NCI-H1694 (cell line): Measurements from ENCODE around the gene DNASE1L1.

Experiments used
- DNase-seq: peaks from one replicate; lab custom pipeline; 2025; lab: John Stamatoyannopoulos, UW

Gene DNASE1L1

GRCh38 chrX:154382483-154383069, 26.5 kb downstream of the DNASE1L1 start:
- DNase-seq: no peak

GRCh38 chrX:154381271-154381670, 27.8 kb downstream of the DNASE1L1 start:
- DNase-seq: no peak

DNA sequence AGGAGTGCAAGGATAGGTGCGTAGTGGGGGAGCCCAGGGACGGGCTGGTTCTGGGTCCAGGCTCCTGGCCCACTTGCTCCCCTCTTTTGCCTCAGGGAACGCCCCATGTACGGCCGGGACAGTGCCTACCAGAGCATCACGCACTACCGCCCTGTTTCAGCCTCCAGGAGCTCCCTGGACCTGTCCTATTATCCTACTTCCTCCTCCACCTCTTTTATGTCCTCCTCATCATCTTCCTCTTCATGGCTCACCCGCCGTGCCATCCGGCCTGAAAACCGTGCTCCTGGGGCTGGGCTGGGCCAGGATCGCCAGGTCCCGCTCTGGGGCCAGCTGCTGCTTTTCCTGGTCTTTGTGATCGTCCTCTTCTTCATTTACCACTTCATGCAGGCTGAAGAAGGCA, 28.3 kb downstream of the DNASE1L1 start:
- no peak for DNase-seq

GRCh38 chrX:154380153-154380552, 28.9 kb downstream of the DNASE1L1 start:
- no peak for DNase-seq

- no peak for DNase-seq
These were observed 29.5 kb downstream of the DNASE1L1 start for GRCh38 chrX:154379569-154379951.

GRCh38 chrX:154378799-154379568, 30.1 kb downstream of the DNASE1L1 start, which contains the start of gene EMD:
TSS of gene EMD (plus strand) at chrX:154379295. CDS start at chrX:154379485, 190 bp downstream.
- peak; percentile 99 for DNase-seq

- DNase-seq: peak; percentile 41
These were observed 30.8 kb downstream of the DNASE1L1 start for GRCh38 chrX:154378059-154378798.

- no peak for DNase-seq
These were observed 32.3 kb downstream of the DNASE1L1 start for GRCh38 chrX:154376774-154377173.

GRCh38 chrX:154375156-154375504, 33.9 kb downstream of the DNASE1L1 start:
- DNase-seq: no peak

DNA sequence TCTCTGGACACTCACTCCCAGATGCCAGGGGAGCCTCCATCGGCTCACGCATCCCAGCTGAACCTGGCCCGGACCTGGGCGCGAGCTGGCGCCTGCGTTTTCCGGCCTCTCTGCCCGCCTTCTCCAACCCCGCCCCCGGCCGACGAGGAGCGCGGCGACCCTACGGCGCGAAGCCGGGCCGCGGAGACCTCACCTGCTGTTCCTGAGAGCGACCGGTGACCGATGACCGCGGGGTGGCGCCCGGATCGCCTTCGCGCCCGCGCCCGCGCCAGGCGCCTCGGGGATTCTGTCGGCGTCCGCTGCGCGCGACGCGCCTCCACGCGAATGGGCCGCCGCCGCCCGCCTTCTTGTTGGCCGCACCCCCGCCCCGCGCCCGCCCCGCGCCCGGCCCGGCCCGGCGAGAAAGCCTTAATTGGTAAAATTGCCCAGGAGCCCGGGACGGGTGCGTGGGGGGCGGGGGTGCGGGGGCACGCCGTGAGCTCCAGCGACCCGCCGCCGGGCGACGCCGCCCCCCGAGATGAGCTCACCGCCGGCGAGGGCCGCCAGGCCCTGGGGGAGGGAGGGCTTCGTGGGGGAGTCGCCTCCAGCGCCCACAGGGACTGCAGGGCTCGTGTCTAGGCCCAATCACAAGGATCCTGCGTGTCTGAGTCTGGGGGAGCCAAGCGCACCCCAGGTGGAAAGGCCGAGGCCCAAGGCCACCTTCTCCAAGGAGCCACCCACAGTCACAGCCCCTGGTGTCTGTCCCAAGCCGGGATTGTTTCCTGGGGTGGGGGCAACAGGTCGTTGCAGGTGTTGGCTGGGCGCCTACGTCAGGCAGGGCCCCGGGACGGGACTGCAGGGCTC, 34.5 kb downstream of the DNASE1L1 start, which contains the start of gene FLNA:
Gene FLNA, minus strand, starts transcription at position 322 of the 843 bp plus-strand sequence. CDS start 3,389 bp downstream, outside the sequence.
- no peak for DNase-seq

DNA sequence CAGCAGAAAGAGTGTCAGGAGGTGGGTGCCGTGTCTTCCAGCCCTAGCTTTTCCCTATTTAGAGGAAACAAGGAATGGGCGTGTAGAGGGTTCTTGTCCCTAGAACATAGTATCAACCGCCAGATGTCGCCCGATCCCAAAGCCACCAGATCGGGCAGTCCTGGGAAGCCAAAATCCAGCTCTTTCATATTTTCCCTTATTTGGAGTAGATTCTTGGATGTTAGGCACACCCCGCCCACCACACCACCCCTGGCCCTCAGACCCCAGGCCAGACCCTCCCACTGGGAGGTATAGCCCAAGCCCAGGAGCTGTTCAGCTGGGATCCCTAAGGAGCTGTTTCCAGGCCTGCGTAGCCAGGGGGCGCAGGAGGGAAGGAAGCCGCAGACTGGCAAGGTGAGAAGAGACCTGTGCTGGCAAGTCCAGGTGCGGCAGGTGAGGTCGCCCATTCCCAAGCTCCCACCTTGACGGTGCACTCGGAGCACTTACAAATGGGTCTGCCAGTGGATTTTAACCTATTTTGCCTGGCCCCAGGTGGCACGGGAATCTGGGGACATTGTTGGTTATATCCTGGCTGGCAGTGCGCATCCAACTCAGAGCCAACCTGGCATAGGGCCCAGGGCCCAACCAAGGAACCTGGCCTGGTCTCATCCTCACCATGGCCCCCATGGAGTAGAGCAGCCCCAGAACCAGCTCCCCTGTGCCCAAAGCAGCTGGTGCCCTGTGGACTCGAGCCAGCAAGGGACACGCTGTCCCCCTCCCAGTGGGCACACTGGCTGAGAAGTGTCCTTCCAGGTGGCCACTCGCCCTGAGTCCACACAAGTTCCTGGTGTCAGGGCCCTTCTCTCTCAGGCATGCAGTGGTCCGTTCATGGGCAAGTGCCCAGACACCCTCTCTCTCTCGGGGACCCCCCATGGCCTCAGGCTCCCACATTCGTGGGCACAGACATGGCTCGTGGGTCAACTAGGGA, 35.4 kb downstream of the DNASE1L1 start:
- peak; percentile 78 for DNase-seq

DNA sequence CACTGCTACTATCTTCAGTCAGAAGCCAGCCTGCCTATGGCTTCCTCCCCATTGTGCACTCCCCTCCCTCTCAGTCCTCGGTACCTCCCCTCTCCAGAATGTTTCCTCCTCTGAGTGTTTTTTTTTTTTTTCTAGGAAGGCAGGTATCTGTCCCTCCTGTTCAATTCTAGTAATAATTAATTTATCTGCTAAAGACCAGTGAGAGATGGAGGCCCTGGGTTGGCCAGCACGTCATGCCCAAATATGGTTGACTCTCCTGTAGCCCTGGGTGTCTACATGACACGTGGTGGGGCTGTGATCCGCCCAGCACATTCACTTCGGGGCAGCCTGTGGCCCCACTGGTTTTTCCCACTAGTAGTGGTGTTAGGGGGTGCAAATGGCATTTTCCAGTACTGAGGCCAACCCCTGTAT, 36.4 kb downstream of the DNASE1L1 start:
- no peak for DNase-seq

- no peak for DNase-seq
These were observed 37.2 kb downstream of the DNASE1L1 start for GRCh38 chrX:154371789-154372300.

DNA sequence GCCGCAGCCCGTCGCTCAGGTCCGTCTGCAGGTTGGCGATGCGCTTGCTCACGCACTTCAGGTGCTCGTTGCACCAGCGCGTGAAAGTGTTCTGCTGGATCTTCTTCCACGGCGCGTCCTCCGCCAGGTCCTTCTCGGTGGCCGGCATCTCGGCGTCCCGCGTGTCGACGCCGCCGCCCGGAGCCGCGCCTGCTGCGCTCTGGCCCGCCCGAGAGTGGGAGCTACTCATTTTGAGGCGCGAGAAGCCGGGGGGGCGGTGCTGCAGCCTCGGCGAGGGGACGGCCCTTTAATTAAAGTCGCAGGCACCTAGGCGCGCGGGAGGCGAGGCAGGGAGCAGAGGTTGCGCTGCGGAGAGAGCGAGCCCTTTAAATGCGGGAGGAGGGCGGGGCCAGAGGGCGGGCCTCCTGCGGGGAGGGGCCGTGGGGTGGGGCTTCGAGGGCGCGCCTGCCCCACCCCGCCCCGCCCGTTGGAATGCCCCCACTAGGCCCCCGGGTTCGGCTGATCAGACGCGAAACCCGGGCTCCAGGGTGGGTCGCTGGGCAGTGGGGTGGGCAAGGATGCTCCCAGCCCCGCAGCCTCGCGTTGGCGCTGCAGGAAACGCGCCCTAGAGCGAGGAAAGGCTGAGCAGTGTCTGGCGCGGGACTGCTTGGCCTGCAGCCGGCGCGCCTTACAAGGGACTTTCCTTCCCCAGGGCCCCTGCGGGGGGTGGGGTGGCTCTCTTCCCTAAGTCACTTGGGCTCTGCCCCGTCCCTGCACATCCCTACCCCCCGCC, 37.9 kb downstream of the DNASE1L1 start:
- peak; percentile 80 for DNase-seq

DNA sequence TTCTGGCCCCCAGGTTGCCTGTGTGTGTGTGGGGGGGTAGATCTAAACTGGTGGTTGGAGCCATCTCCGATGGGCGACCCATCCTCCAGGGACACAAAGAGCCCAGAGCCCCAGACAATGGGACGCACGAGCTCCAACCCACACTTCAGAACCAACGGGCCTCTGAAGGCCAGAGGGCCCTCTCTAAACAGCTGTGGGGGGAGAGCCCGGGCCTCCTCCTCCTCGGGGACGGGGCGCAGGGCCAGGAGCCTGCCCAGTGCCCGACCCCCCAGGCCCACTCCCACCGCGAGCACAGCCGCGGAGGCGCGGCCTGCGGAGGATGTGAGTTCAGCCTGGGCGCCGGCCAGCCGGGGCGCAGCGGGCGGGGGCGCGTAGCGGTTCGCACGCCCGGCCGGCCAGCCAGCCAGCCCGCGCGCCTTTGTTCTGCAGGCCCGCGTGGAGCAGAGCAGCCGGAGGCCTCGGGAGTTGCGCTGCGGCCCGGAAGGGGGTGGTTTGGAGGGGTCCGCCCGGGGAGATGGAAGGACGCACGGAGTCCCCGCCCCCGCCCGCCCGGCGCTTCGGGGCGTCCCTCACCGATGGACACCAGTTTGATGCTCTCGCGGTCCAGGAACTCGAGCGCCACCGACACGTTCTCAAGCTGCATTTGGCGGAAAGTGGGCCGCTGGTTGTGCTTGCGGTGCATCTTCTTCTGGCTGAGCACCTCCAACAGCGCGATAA, 38.6 kb downstream of the DNASE1L1 start:
- DNase-seq: no peak

GRCh38 chrX:154369449-154370299, 39.4 kb downstream of the DNASE1L1 start:
- peak; percentile 72 for DNase-seq

DNA sequence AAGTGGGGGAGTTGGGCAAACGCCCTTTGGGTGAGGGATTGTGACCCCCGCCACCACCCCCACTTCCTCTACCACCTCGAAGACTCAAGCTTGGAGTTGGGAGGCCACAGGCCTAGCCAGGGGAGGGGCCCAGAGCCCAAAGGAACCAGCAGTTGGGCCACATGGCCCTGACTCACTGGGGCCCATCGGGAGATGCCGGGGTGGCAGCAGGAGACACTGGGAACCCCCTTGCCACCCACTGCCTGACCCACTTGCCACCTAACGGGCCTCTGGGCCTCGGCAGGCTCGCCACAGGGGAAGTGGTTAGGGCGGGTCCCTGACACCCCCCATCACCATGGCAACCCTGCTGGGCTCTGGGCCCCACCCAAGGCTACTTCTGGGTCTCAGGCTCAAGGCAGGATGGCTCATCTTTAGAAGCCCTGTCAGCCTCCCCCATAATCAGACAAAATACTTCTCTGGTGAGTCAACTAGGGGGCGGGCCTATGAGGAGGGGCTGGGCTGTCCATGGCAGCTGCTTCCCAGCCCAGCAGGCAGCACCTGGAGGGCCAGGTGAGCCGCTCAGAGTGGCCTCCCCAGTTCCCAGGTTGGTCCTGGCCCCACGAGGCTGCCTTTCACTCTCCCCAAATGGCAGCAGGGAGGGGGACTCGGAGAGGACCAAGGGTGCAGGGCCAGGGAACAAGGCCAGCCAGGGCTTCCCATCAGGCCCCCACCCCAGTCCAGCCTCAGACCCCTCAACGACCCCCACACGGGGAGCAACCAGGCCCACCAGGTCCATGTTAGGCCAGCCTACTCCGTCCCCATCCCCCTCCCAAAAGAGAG, 40.2 kb downstream of the DNASE1L1 start:
- DNase-seq: no peak
